OCI-LY1 (cell line): Measurements from ENCODE around the gene FBXO11.

ENCODE experiments used
- CTCF ChIP-seq: fragments of 200-600 bp; sonication (generic), shearing (Covaris generic); IDR thresholded peaks from 2 replicates; pipeline ENCODE4 v1.5.1; 2017; ENCODE audit warnings: mild to moderate bottlenecking, antibody characterized with exemption, low read length, moderate library complexity, mixed read lengths
- EZH2 ChIP-seq: fragments of 200-600 bp; sonication (generic), shearing (Covaris generic); IDR thresholded peaks from 2 replicates; pipeline ENCODE4 v1.8.0; 2017; ENCODE audit warnings: borderline replicate concordance, mixed run types, mild to moderate bottlenecking, antibody characterized with exemption, low read length, moderate library complexity, mixed read lengths

DNA sequence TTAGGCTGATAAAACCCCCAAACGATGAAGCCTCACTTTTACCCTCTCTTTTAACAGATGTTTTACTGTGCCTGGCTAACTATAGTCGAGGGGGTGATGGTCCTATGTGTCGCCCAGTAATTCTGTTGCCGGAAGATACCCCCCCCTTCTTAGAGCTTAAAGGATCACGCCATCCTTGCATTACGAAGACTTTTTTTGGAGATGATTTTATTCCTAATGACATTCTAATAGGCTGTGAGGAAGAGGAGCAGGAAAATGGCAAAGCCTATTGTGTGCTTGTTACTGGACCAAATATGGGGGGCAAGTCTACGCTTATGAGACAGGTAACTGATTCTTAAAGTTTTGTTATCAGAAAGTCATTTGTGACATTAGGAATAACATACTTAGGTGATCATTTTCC lies 102.9 kb downstream of the FBXO11 start:
- TF ChIP-seq CTCF = no peak
- TF ChIP-seq EZH2 = no peak
